Measurements from ENCODE around the gene CCSER1. TPM values are rescaled to one million over a fixed set of nuclear protein-coding genes. Genes with fewer than 3 reads are reported as not detected.

Gene CCSER1
- total RNA-seq, 2 experiments from 2014 or later, result not detected

GRCh38 chr4:91099666-91100065, 972.5 kb downstream of the CCSER1 start:
- intact Hi-C loops (cut with micrococcal nuclease; ENCODE audit: unreplicated experiment), result no loop called here
- POLR2A ChIA-PET, result no interaction called here
- no peak for TF ChIP-seq EZH2phosphoT487 (IDR thresholded peaks at IDR 0.05; ENCODE audit: borderline replicate concordance, low read depth, low read length)
- TF ChIP-seq, protein P1, sequence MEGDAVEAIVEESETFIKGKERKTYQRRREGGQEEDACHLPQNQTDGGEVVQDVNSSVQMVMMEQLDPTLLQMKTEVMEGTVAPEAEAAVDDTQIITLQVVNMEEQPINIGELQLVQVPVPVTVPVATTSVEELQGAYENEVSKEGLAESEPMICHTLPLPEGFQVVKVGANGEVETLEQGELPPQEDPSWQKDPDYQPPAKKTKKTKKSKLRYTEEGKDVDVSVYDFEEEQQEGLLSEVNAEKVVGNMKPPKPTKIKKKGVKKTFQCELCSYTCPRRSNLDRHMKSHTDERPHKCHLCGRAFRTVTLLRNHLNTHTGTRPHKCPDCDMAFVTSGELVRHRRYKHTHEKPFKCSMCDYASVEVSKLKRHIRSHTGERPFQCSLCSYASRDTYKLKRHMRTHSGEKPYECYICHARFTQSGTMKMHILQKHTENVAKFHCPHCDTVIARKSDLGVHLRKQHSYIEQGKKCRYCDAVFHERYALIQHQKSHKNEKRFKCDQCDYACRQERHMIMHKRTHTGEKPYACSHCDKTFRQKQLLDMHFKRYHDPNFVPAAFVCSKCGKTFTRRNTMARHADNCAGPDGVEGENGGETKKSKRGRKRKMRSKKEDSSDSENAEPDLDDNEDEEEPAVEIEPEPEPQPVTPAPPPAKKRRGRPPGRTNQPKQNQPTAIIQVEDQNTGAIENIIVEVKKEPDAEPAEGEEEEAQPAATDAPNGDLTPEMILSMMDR (conservative IDR thresholded peaks at IDR 0.05; ENCODE audit: low read length), result no peak

DNA sequence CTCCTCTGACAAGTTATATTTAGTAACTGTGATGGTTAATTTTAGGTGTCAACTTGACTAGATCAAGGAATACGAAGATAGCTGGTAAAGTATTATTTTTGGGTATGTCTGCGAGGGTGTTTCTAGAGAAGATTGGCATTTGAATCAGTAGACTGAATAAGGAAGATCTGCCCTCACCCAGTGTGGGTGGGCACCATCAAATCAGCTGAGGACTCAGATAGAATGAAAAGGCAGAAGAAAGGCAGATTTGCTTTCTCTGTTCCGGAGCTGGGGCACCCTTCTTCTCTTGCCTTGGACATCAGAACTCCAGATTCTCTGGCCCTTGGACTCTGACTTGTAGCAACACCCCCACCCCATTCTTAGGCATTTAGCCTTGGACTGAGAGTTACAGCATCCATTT, 981.6 kb downstream of the CCSER1 start:
- Histone ChIP-seq H3K9me2 (ENCODE audit: insufficient read depth, low read length) (no peaks in the 10 kb centered on the region), H3K36me3 (ENCODE audit: insufficient read depth, low read length) (no peaks in the 10 kb centered on the region), H4K20me1 (ENCODE audit: insufficient read depth, low read length) (no peaks in the 10 kb centered on the region), H3K4me1 (ENCODE audit: insufficient read depth, low read length, poor library complexity, severe bottlenecking) (no peaks in the 10 kb centered on the region), H3K27ac (ENCODE audit: low read depth, low read length, poor library complexity, severe bottlenecking) (no peak overlapping the region), H3K9me3 (ENCODE audit: low read length) (no peaks in the 10 kb centered on the region), H3K4me2 (ENCODE audit: low read length) (no peak overlapping the region), H3K4me3 (ENCODE audit: low read depth, low read length, poor library complexity, severe bottlenecking) (no peak overlapping the region), H2AFZ (ENCODE audit: low read length) (no peak overlapping the region), H3K79me2 (ENCODE audit: insufficient read depth, low read depth, low read length) (no peaks in the 10 kb centered on the region)
- intact Hi-C loops (cut with micrococcal nuclease; ENCODE audit: unreplicated experiment), result no loop called here
- ChIA-PET POLR2A (interaction anchor here (0.5 kb wide), 1 partner anchor 13 kb away, joined by 3 read pairs; no protein-coding TSS in a partner anchor), CTCF (ENCODE audit: unreplicated experiment) (no interaction called here)
- DNase-seq (ENCODE audit: low spot score), result no peak
- TF ChIP-seq, protein P1 (conservative IDR thresholded peaks at IDR 0.05; ENCODE audit: low read length), result no peak
- no peak for TF ChIP-seq EZH2phosphoT487 (IDR thresholded peaks at IDR 0.05; ENCODE audit: borderline replicate concordance, low read depth, low read length)
- no TSS peak for BruUV-seq (replicated peaks)

More at GRCh38 chr4:91099666-91100065, 972.5 kb downstream of the CCSER1 start:
- no peaks in the 10 kb centered on the region for H3K79me2 ChIP-seq (ENCODE audit: insufficient read depth, low read depth, low read length)
- no peak overlapping the region for H3K27ac ChIP-seq (ENCODE audit: low read depth, low read length, poor library complexity, severe bottlenecking)
- BruUV-seq (replicated peaks), result no TSS peak
- H2AFZ ChIP-seq (ENCODE audit: low read length), result no peak overlapping the region
- no peak overlapping the region for H3K4me3 ChIP-seq (ENCODE audit: low read depth, low read length, poor library complexity, severe bottlenecking)
- no peaks in the 10 kb centered on the region for H3K9me3 ChIP-seq (ENCODE audit: low read length)
- H3K4me2 ChIP-seq (ENCODE audit: low read length), result no peak overlapping the region
- CTCF ChIA-PET (ENCODE audit: unreplicated experiment), result no interaction called here
- no peaks in the 10 kb centered on the region for H4K20me1 ChIP-seq (ENCODE audit: insufficient read depth, low read length)
- H3K36me3 ChIP-seq (ENCODE audit: insufficient read depth, low read length), result no peaks in the 10 kb centered on the region
- H3K4me1 ChIP-seq (ENCODE audit: insufficient read depth, low read length, poor library complexity, severe bottlenecking), result no peaks in the 10 kb centered on the region
- DNase-seq (ENCODE audit: low spot score), result no peak
- H3K9me2 ChIP-seq (ENCODE audit: insufficient read depth, low read length), result no peaks in the 10 kb centered on the region

GRCh38 chr4:91111556-91111955, 984.4 kb downstream of the CCSER1 start:
- no peak for DNase-seq (ENCODE audit: low spot score)
- TF ChIP-seq, protein P1 (conservative IDR thresholded peaks at IDR 0.05; ENCODE audit: low read length), result no peak
- no peak for TF ChIP-seq EZH2phosphoT487 (IDR thresholded peaks at IDR 0.05; ENCODE audit: borderline replicate concordance, low read depth, low read length)
- Histone ChIP-seq H3K4me2 (ENCODE audit: low read length) (no peak overlapping the region), H3K79me2 (ENCODE audit: insufficient read depth, low read depth, low read length) (no peaks in the 10 kb centered on the region), H3K9me3 (ENCODE audit: low read length) (no peaks in the 10 kb centered on the region), H3K4me3 (ENCODE audit: low read depth, low read length, poor library complexity, severe bottlenecking) (no peak overlapping the region), H2AFZ (ENCODE audit: low read length) (no peak overlapping the region), H4K20me1 (ENCODE audit: insufficient read depth, low read length) (no peaks in the 10 kb centered on the region), H3K9me2 (ENCODE audit: insufficient read depth, low read length) (no peaks in the 10 kb centered on the region), H3K4me1 (ENCODE audit: insufficient read depth, low read length, poor library complexity, severe bottlenecking) (no peaks in the 10 kb centered on the region), H3K36me3 (ENCODE audit: insufficient read depth, low read length) (no peaks in the 10 kb centered on the region), H3K27ac (ENCODE audit: low read depth, low read length, poor library complexity, severe bottlenecking) (no peak overlapping the region)
- POLR2A ChIA-PET, result interaction anchor here (0.7 kb wide), 1 partner anchor 612 kb away, joined by 3 read pairs; no protein-coding TSS in a partner anchor
- intact Hi-C loops (cut with micrococcal nuclease; ENCODE audit: unreplicated experiment), result loop anchor here (5.0 kb wide), 1 partner anchor 1276 kb away; no protein-coding TSS in a partner anchor
- CTCF ChIA-PET (ENCODE audit: unreplicated experiment), result no interaction called here
- BruUV-seq (replicated peaks), result no TSS peak
